GM12878 (cell line): Measurements from ENCODE around the gene HSD17B12. TPM values are rescaled to one million over a fixed set of nuclear protein-coding genes. Genes with fewer than 3 reads are reported as not detected.

Experiments used
- CBFB ChIP-seq: IDR thresholded peaks from 2 replicates; pipeline ENCODE4 v1.6.1; 2016; ENCODE audit warnings: antibody characterized with exemption, low read depth
- CREM ChIP-seq: IDR thresholded peaks from 2 replicates; pipeline ENCODE4 v1.6.1; 2014; ENCODE audit warnings: antibody characterized with exemption, low read depth
- ETV6 ChIP-seq, 2 experiments: fragments of 450-650 bp in 1 of 2; IDR thresholded peaks in 1 of 2; conservative IDR thresholded peaks in 1 of 2; 2 replicates each; pipeline ENCODE4 v1.6.1; 2014; ENCODE audit warnings: antibody characterized with exemption in 1 of 2, borderline replicate concordance in 1 of 2, low read depth in 1 of 2, mild to moderate bottlenecking in 1 of 2, moderate library complexity in 1 of 2
- FOS ChIP-seq: IDR thresholded peaks from 3 replicates; pipeline ENCODE4 v1.6.1; 2011; ENCODE audit warnings: borderline replicate concordance; ENCODE audit not compliant: insufficient read length; ENCODE audit errors: extremely low read depth
- MTA2 ChIP-seq: fragments of 450-650 bp; IDR thresholded peaks from 2 replicates; pipeline ENCODE4 v1.6.1; 2016; ENCODE audit warnings: low read depth, mild to moderate bottlenecking, moderate library complexity
- NR2C1 ChIP-seq: fragments of 450-650 bp; IDR thresholded peaks from 2 replicates; pipeline ENCODE4 v1.6.1; 2017; ENCODE audit warnings: antibody characterized with exemption, mild to moderate bottlenecking, moderate library complexity
- PML ChIP-seq: IDR thresholded peaks from 2 replicates; pipeline ENCODE4 v1.6.1; 2012; ENCODE audit warnings: low read length, inconsistent platforms
- RB1 ChIP-seq: fragments of 450-650 bp; formaldehyde crosslinking; IDR thresholded peaks from 2 replicates; pipeline ENCODE4 v1.6.1; 2017; ENCODE audit warnings: mild to moderate bottlenecking, borderline replicate concordance
- RFX5 ChIP-seq: IDR thresholded peaks from 2 replicates; pipeline ENCODE4 v1.6.1; 2011; ENCODE audit warnings: low read depth, low read length, improper control_type of control experiment
- SIX5 ChIP-seq: IDR thresholded peaks from 2 replicates; pipeline ENCODE4 v1.6.1; 2011; ENCODE audit warnings: mild to moderate bottlenecking, low read depth, low read length, moderate library complexity; ENCODE audit not compliant: severe bottlenecking
- SP1 ChIP-seq: IDR thresholded peaks from one replicate; pipeline ENCODE4 v1.6.1; 2011; ENCODE audit warnings: low read depth, low read length
- TAF1 ChIP-seq: IDR thresholded peaks from 2 replicates; pipeline ENCODE4 v1.6.1; 2011; ENCODE audit warnings: mild to moderate bottlenecking, low read depth, low read length, borderline replicate concordance
- polyA plus RNA-seq, 11 experiments: library from polyadenylated mRNA; depleted of rRNA in 4 of 11; unstranded in 6 of 11; stranded (reverse) in 5 of 11; fragments of >200 nt; fragmentation: Nextera tagmentation in 4 of 11; fragmentation: Illumina TruSeq in 1 of 11; extraction: Ambion mirVana in 4 of 11; extraction: Trizol in 1 of 11; gene quantifications; 1 replicate in 1 of 11; 2 replicates in 10 of 11; pipeline versions ENCODE4 v1.2.1 to v1.2.3, GENCODE V29; 2011 to 2016; ENCODE audit warnings: inconsistent platforms in 2 of 11, missing spikeins in 2 of 11, low read depth in 1 of 11
- total RNA-seq, 4 experiments: library from RNA; depleted of rRNA in 3 of 4; stranded (reverse); fragments of >200 nt in 3 of 4; fragmentation: Illumina TruSeq in 1 of 4; extraction: Trizol in 1 of 4; gene quantifications; 2 replicates each; pipeline versions ENCODE4 v1.2.1 to v1.2.3, GENCODE V29; 2013 to 2021
- TF ChIP-seq, protein P1 (sequence below): fragments of 450-650 bp; IDR thresholded peaks from 2 replicates; pipeline ENCODE4 v1.6.1; 2016; ENCODE audit warnings: mild to moderate bottlenecking
- TF ChIP-seq, protein P2 (sequence below): IDR thresholded peaks from 2 replicates; pipeline ENCODE4 v1.6.1; 2011; ENCODE audit warnings: borderline replicate concordance, low read depth, mild to moderate bottlenecking, moderate library complexity, mixed read lengths, low read length; ENCODE audit not compliant: insufficient read depth; ENCODE audit errors: extremely low read length
- TF ChIP-seq, protein P3 (sequence below): IDR thresholded peaks from 2 replicates; pipeline ENCODE4 v1.6.1; 2012; ENCODE audit warnings: mild to moderate bottlenecking, low read depth, low read length
- TF ChIP-seq, protein P4 (sequence below): fragments of 450-650 bp; IDR thresholded peaks from 2 replicates; pipeline ENCODE4 v1.6.1; 2016; ENCODE audit warnings: mild to moderate bottlenecking
- TF ChIP-seq, protein P5 (sequence below): fragments of 450-650 bp; IDR thresholded peaks from 2 replicates; pipeline ENCODE4 v1.6.1; 2017; ENCODE audit warnings: mild to moderate bottlenecking, low read depth, inconsistent platforms; ENCODE audit not compliant: poor library complexity, severe bottlenecking
- TF ChIP-seq, protein P6 (sequence below): IDR thresholded peaks from 2 replicates; pipeline ENCODE4 v1.6.1; 2012; ENCODE audit warnings: low read length, inconsistent platforms

HSD17B12 gene
- total and polyA plus RNA-seq, 10 of the 15 experiments (the other 5 are each of a cell fraction or from before 2014, with no cell fraction given) = 23.6 to 88.0 (median 64.7) TPM

DNA sequence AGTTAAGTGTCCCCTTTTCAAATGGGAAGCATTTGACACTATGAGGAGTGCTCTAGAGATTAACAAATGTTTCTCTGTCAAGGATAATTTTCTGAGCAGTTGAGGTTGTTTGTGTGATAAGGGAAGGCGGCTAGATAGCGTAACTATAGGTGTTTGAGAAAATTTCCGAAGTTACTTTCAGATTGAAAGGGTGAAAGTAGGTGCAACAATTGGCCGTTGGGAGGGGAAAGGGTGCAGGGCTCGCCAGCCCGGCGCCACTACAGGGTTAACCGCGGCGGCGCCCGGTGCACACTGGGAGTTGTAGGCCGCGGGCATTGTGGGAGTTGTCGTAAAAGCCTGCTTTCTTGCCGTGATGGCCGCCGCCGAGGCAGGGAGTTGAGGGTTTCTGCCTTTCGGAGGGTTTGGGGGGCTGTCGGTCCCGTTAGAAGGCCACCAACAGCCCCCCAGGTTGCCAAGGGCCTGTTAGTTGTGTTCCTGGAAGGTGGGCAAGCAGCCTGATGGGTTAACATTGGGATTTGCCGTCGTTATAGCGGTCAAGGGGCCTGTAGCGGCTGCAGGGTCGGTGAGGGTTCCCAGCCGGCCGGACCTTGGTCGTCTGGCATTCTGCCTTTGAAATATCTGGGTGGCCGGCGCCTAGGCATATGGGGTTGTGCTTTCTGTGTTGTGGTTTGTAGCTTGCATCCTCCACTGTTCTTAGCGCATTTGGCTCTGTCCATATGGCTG lies 36.5 kb upstream of the HSD17B12 start (continued):
- TF ChIP-seq ETV6 (conservative IDR thresholded peaks at IDR 0.05 in 1 of 2, IDR thresholded peaks at IDR 0.05 in 1 of 2; ENCODE audit: borderline replicate concordance in 1 of 2, low read depth in 1 of 2) (no peak), SIX5 (peak; percentile 92), PML (peak; percentile 67; the same call in 1 of the 2 replicates), SP1 (peak; percentile 64), CREM (peak; percentile 92), RFX5 (no peak), MTA2 (peak; percentile 55), NR2C1 (peak; percentile 60), RB1 (peak; percentile 66; the same call in 1 of the 2 replicates), FOS (no peak), CBFB (peak; percentile 90), TAF1 (peak; percentile 75)
- TF ChIP-seq, protein P1, sequence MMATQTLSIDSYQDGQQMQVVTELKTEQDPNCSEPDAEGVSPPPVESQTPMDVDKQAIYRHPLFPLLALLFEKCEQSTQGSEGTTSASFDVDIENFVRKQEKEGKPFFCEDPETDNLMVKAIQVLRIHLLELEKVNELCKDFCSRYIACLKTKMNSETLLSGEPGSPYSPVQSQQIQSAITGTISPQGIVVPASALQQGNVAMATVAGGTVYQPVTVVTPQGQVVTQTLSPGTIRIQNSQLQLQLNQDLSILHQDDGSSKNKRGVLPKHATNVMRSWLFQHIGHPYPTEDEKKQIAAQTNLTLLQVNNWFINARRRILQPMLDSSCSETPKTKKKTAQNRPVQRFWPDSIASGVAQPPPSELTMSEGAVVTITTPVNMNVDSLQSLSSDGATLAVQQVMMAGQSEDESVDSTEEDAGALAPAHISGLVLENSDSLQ = no peak
- TF ChIP-seq, protein P2, sequence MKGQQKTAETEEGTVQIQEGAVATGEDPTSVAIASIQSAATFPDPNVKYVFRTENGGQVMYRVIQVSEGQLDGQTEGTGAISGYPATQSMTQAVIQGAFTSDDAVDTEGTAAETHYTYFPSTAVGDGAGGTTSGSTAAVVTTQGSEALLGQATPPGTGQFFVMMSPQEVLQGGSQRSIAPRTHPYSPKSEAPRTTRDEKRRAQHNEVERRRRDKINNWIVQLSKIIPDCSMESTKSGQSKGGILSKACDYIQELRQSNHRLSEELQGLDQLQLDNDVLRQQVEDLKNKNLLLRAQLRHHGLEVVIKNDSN = no peak
- TF ChIP-seq, protein P3, sequence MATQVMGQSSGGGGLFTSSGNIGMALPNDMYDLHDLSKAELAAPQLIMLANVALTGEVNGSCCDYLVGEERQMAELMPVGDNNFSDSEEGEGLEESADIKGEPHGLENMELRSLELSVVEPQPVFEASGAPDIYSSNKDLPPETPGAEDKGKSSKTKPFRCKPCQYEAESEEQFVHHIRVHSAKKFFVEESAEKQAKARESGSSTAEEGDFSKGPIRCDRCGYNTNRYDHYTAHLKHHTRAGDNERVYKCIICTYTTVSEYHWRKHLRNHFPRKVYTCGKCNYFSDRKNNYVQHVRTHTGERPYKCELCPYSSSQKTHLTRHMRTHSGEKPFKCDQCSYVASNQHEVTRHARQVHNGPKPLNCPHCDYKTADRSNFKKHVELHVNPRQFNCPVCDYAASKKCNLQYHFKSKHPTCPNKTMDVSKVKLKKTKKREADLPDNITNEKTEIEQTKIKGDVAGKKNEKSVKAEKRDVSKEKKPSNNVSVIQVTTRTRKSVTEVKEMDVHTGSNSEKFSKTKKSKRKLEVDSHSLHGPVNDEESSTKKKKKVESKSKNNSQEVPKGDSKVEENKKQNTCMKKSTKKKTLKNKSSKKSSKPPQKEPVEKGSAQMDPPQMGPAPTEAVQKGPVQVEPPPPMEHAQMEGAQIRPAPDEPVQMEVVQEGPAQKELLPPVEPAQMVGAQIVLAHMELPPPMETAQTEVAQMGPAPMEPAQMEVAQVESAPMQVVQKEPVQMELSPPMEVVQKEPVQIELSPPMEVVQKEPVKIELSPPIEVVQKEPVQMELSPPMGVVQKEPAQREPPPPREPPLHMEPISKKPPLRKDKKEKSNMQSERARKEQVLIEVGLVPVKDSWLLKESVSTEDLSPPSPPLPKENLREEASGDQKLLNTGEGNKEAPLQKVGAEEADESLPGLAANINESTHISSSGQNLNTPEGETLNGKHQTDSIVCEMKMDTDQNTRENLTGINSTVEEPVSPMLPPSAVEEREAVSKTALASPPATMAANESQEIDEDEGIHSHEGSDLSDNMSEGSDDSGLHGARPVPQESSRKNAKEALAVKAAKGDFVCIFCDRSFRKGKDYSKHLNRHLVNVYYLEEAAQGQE = no peak
- TF ChIP-seq, protein P4, sequence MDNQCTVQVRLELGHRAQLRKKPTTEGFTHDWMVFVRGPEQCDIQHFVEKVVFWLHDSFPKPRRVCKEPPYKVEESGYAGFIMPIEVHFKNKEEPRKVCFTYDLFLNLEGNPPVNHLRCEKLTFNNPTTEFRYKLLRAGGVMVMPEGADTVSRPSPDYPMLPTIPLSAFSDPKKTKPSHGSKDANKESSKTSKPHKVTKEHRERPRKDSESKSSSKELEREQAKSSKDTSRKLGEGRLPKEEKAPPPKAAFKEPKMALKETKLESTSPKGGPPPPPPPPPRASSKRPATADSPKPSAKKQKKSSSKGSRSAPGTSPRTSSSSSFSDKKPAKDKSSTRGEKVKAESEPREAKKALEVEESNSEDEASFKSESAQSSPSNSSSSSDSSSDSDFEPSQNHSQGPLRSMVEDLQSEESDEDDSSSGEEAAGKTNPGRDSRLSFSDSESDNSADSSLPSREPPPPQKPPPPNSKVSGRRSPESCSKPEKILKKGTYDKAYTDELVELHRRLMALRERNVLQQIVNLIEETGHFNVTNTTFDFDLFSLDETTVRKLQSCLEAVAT = peak; percentile 82
- TF ChIP-seq, protein P5, sequence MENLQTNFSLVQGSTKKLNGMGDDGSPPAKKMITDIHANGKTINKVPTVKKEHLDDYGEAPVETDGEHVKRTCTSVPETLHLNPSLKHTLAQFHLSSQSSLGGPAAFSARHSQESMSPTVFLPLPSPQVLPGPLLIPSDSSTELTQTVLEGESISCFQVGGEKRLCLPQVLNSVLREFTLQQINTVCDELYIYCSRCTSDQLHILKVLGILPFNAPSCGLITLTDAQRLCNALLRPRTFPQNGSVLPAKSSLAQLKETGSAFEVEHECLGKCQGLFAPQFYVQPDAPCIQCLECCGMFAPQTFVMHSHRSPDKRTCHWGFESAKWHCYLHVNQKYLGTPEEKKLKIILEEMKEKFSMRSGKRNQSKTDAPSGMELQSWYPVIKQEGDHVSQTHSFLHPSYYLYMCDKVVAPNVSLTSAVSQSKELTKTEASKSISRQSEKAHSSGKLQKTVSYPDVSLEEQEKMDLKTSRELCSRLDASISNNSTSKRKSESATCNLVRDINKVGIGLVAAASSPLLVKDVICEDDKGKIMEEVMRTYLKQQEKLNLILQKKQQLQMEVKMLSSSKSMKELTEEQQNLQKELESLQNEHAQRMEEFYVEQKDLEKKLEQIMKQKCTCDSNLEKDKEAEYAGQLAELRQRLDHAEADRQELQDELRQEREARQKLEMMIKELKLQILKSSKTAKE = peak; percentile 57
- TF ChIP-seq, protein P6, sequence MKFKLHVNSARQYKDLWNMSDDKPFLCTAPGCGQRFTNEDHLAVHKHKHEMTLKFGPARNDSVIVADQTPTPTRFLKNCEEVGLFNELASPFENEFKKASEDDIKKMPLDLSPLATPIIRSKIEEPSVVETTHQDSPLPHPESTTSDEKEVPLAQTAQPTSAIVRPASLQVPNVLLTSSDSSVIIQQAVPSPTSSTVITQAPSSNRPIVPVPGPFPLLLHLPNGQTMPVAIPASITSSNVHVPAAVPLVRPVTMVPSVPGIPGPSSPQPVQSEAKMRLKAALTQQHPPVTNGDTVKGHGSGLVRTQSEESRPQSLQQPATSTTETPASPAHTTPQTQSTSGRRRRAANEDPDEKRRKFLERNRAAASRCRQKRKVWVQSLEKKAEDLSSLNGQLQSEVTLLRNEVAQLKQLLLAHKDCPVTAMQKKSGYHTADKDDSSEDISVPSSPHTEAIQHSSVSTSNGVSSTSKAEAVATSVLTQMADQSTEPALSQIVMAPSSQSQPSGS = 0 out of 2 replicates have a peak, but pooled peaks have one; percentile 22
